SK-N-MC (cell line): ENCODE data around the gene IRAK3.
"Not testable (repeated sequence)": the region's sequence is repeated elsewhere in the genome, so short reads cannot be mapped to it uniquely, and the experiment has no call there.

Experiments used
- DNase-seq: peaks from one replicate; pipeline ENCODE4 v3.0.0-alpha.2; 2011; ENCODE audit warnings: low read depth, low spot score
- H3K27ac ChIP-seq: fragments of 200-600 bp; sonication (generic); 2 replicates; pipeline ENCODE4 v1.5.1; 2016; ENCODE audit warnings: mixed run types
- H3K36me3 ChIP-seq: fragments of 200-600 bp; sonication (generic); 2 replicates; pipeline ENCODE4 v1.6.1; 2017; ENCODE audit warnings: antibody characterized with exemption, low read length, mixed read lengths; ENCODE audit not compliant: insufficient read depth
- H3K4me3 ChIP-seq: fragments of 200-600 bp; sonication (generic); 2 replicates; pipeline ENCODE4 v1.5.1; 2016
- H3K9ac ChIP-seq: fragments of 200-600 bp; sonication (generic); 2 replicates; pipeline ENCODE4 v1.8.0; 2017; ENCODE audit warnings: mixed run types, mixed read lengths; ENCODE audit not compliant: insufficient read length
- H3K9me3 ChIP-seq: fragments of 200-600 bp; sonication (generic); 2 replicates; pipeline ENCODE4 v1.6.1; 2017; ENCODE audit warnings: low read depth, mild to moderate bottlenecking, antibody characterized with exemption, low read length, moderate library complexity, mixed read lengths
- EZH2 ChIP-seq: fragments of 200-600 bp; sonication (generic); IDR thresholded peaks from one replicate; pipeline ENCODE4 v1.6.1; 2017; ENCODE audit warnings: antibody characterized with exemption
- FOXP2 ChIP-seq: optimal IDR thresholded peaks from 2 replicates; pipeline ENCODE3; 2011; ENCODE audit warnings: mild to moderate bottlenecking, moderate library complexity; ENCODE audit not compliant: insufficient read depth; ENCODE audit errors: extremely low read length, control extremely low read depth
- POLR2AphosphoS5 ChIP-seq: IDR thresholded peaks from 2 replicates; pipeline ENCODE4 v1.6.1; 2012; ENCODE audit warnings: mild to moderate bottlenecking, low read depth, low read length, borderline replicate concordance

The IRAK3 gene

GRCh38 chr12:66196806-66197205 lies 7.8 kb downstream of the IRAK3 start:
- H3K4me3 ChIP-seq: peak overlapping the region; percentile 36; the same call in 1 of the 2 replicates
- no peak overlapping the region for H3K27ac ChIP-seq
- DNase-seq: no peak
- no peaks in the 10 kb centered on the region for H3K36me3 ChIP-seq
- TF ChIP-seq EZH2: no peak
- TF ChIP-seq POLR2AphosphoS5: no peak
- TF ChIP-seq FOXP2: no peak
- no peaks in the 10 kb centered on the region for H3K9me3 ChIP-seq
- H3K9ac ChIP-seq: peak overlapping the region; percentile 17

GRCh38 chr12:66197495-66197921 lies 8.5 kb downstream of the IRAK3 start:
- H3K9ac ChIP-seq: peak overlapping the region; percentile 17
- no peaks in the 10 kb centered on the region for H3K9me3 ChIP-seq
- H3K27ac ChIP-seq: 0 out of 2 replicates have a peak overlapping the region, but pooled peaks have one; percentile 35
- H3K4me3 ChIP-seq: 0 out of 2 replicates have a peak overlapping the region, but pooled peaks have one; percentile 36
- no peak for DNase-seq
- H3K36me3 ChIP-seq: no peaks in the 10 kb centered on the region
- TF ChIP-seq FOXP2: no peak
- TF ChIP-seq EZH2: no peak
- no peak for TF ChIP-seq POLR2AphosphoS5

- no peak for DNase-seq
- Histone ChIP-seq H3K27ac (no peak overlapping the region), H3K9me3 (no peaks in the 10 kb centered on the region), H3K36me3 (no peaks in the 10 kb centered on the region), H3K9ac (no peak overlapping the region), H3K4me3 (no peak overlapping the region)
- TF ChIP-seq EZH2: no peak
- no peak for TF ChIP-seq POLR2AphosphoS5
- TF ChIP-seq FOXP2: no peak
Measured at GRCh38 chr12:66199141-66199540, 10.1 kb downstream of the IRAK3 start.

GRCh38 chr12:66199831-66200509 lies 11.0 kb downstream of the IRAK3 start:
- Histone ChIP-seq H3K36me3 (no peaks in the 10 kb centered on the region), H3K9ac (no peak overlapping the region), H3K9me3 (no peaks in the 10 kb centered on the region), H3K4me3 (no peak overlapping the region), H3K27ac (no peak overlapping the region)
- TF ChIP-seq FOXP2 (no peak), EZH2 (no peak), POLR2AphosphoS5 (no peak)
- no peak for DNase-seq

GRCh38 chr12:66203820-66204219 lies 14.8 kb downstream of the IRAK3 start:
- no peaks in the 10 kb centered on the region for H3K9me3 ChIP-seq
- no peak overlapping the region for H3K9ac ChIP-seq
- no peak overlapping the region for H3K27ac ChIP-seq
- no peak for DNase-seq
- no peaks in the 10 kb centered on the region for H3K36me3 ChIP-seq
- H3K4me3 ChIP-seq: no peak overlapping the region
- no peak for TF ChIP-seq POLR2AphosphoS5
- TF ChIP-seq EZH2: no peak
- no peak for TF ChIP-seq FOXP2

GRCh38 chr12:66206141-66206540 lies 17.1 kb downstream of the IRAK3 start:
- no peaks in the 10 kb centered on the region for H3K9me3 ChIP-seq
- H3K4me3 ChIP-seq: no peak overlapping the region
- H3K9ac ChIP-seq: no peak overlapping the region
- no peak overlapping the region for H3K27ac ChIP-seq
- DNase-seq: no peak
- no peak for TF ChIP-seq POLR2AphosphoS5
- TF ChIP-seq EZH2: no peak
- TF ChIP-seq FOXP2: no peak
- no peaks in the 10 kb centered on the region for H3K36me3 ChIP-seq

- DNase-seq: no peak
- no peak overlapping the region for H3K27ac ChIP-seq
- TF ChIP-seq FOXP2 (no peak), EZH2 (no peak), POLR2AphosphoS5 (no peak)
Measured at GRCh38 chr12:66210840-66211239, 21.8 kb downstream of the IRAK3 start.

GRCh38 chr12:66211573-66211972 lies 22.6 kb downstream of the IRAK3 start:
- not testable (repeated sequence) for H3K9ac ChIP-seq, DNase-seq, H3K27ac ChIP-seq, H3K9me3 ChIP-seq, H3K36me3 ChIP-seq, H3K4me3 ChIP-seq

More at GRCh38 chr12:66210840-66211239, 21.8 kb downstream of the IRAK3 start:
- Histone ChIP-seq H3K9me3 (no peaks in the 10 kb centered on the region), H3K36me3 (no peaks in the 10 kb centered on the region), H3K4me3 (no peak overlapping the region), H3K9ac (no peak overlapping the region)

- not testable (repeated sequence) for DNase-seq, H3K36me3 ChIP-seq, H3K27ac ChIP-seq, H3K9ac ChIP-seq, H3K9me3 ChIP-seq, H3K4me3 ChIP-seq
Measured at GRCh38 chr12:66213011-66213410, 24.0 kb downstream of the IRAK3 start.
